ENCODE data around the gene LRRC4C. TPM values are rescaled to one million over a fixed set of nuclear protein-coding genes. Genes with fewer than 3 reads are reported as not detected.

Gene LRRC4C
- total and polyA plus RNA-seq, 2 experiments from 2014 or later: 0.35 to 1.1 TPM

GRCh38 chr11:40149721-40150120, 1309.7 kb downstream of the LRRC4C start (continued):
- no peak for TF ChIP-seq REST (IDR thresholded peaks at IDR 0.05; ENCODE audit: unreplicated experiment)
- TF ChIP-seq ZNF331 (CRISPR knock-in tag; IDR thresholded peaks at IDR 0.05; ENCODE audit: low read depth): no peak
- no peak for TF ChIP-seq ZNF462 (CRISPR knock-in tag; IDR thresholded peaks at IDR 0.05)

- ATAC-seq: no peak
- no peak overlapping the region for H3K4me2 ChIP-seq
- H3K36me3 ChIP-seq (ENCODE audit: insufficient read depth): no peaks in the 10 kb centered on the region
- H3K27ac ChIP-seq (ENCODE audit: low read depth): no peak overlapping the region
- no peak for DNase-seq (ENCODE audit: low spot score)
- no peak overlapping the region for H3K4me3 ChIP-seq
- peaks cover 2% of the 10 kb centered on the region for H3K27me3 Mint-ChIP-seq (ENCODE audit: insufficient read depth, low read depth, poor library complexity)
- H2AFZ ChIP-seq: no peak overlapping the region
- no peaks in the 10 kb centered on the region for H3F3A ChIP-seq (replicated peaks; ENCODE audit: low read depth)
- no peaks in the 10 kb centered on the region for H3K79me2 ChIP-seq (replicated peaks; ENCODE audit: insufficient read depth)
- H3K9me3 Mint-ChIP-seq: no peaks in the 10 kb centered on the region
- H3K4me1 ChIP-seq (ENCODE audit: insufficient read depth): no peaks in the 10 kb centered on the region
- no peaks in the 10 kb centered on the region for H3K27me3 ChIP-seq (ENCODE audit: insufficient read depth)
- no peaks in the 10 kb centered on the region for H3K36me3 Mint-ChIP-seq (ENCODE audit: low read depth)
- H3K27ac Mint-ChIP-seq: no peak overlapping the region
- H4K20me1 ChIP-seq (replicated peaks; ENCODE audit: insufficient read depth): no peaks in the 10 kb centered on the region
- H3K4me3 Mint-ChIP-seq: no peak overlapping the region
- no peaks in the 10 kb centered on the region for H3K9me2 ChIP-seq (ENCODE audit: insufficient read depth)
- H3K4me1 Mint-ChIP-seq: no peaks in the 10 kb centered on the region; the same call in 2 of the 3 replicates
- TF ChIP-seq JUNB (IDR thresholded peaks at IDR 0.05; ENCODE audit: unreplicated experiment): no peak
- no peak for TF ChIP-seq ZNF462 (CRISPR knock-in tag; IDR thresholded peaks at IDR 0.05)
- TF ChIP-seq EZH2phosphoT487 (IDR thresholded peaks at IDR 0.05; ENCODE audit: unreplicated experiment): no peak
- TF ChIP-seq ZNF114 (CRISPR knock-in tag; IDR thresholded peaks at IDR 0.05): no peak
- TF ChIP-seq ZNF331 (CRISPR knock-in tag; IDR thresholded peaks at IDR 0.05; ENCODE audit: low read depth): no peak
Measured at GRCh38 chr11:40140560-40140959, 1318.9 kb downstream of the LRRC4C start.

Measured in GM23338 (cell line).